Heart left ventricle (tissue), 16 donors: ENCODE measurements around the gene TRRAP. TPM values are rescaled to one million over a fixed set of nuclear protein-coding genes. Genes with fewer than 3 reads are reported as not detected.
A peak's percentile ranks its signal among the peaks of the same experiment; 100 is the strongest.

Source experiments
- ATAC-seq, 4 donors: fragments of 200-7000 bp; cut with Tn5 transposase; one replicate each; pipeline ENCODE4 v1.9.1; 2020 to 2022; ENCODE audit warnings: moderate library complexity in 4 of 4, mild to moderate bottlenecking in 3 of 4, moderate number of reproducible peaks in 1 of 4
- DNase-seq, 5 donors: peaks; one replicate each; pipeline ENCODE4 v3.0.0-alpha.2; 2020
- H3K27ac ChIP-seq, 12 donors: fragments of 200-600 bp; sonication (generic) in 4 of 12; one replicate each; pipeline versions ENCODE4 v1.5.0 to v1.8.0; 2016 to 2022; ENCODE audit warnings: mild to moderate bottlenecking in 2 of 12
- H3K27me3 ChIP-seq, 9 donors: fragments of 200-600 bp; sonication (generic) in 2 of 9; one replicate each; pipeline versions ENCODE4 v1.5.1 to v1.8.0; 2016 to 2022; ENCODE audit warnings: mild to moderate bottlenecking in 3 of 9
- H3K36me3 ChIP-seq, 9 donors: fragments of 200-600 bp; sonication (generic) in 2 of 9; one replicate each; pipeline versions ENCODE4 v1.5.0 to v1.8.0; 2018 to 2022; ENCODE audit warnings: mild to moderate bottlenecking in 2 of 9
- H3K4me1 ChIP-seq, 12 donors: fragments of 200-600 bp; sonication (generic) in 4 of 12; one replicate each; pipeline versions ENCODE4 v1.5.0 to v1.8.0; 2016 to 2022; ENCODE audit warnings: mild to moderate bottlenecking in 3 of 12
- H3K4me3 ChIP-seq, 12 donors: fragments of 200-600 bp; sonication (generic) in 4 of 12; one replicate each; pipeline versions ENCODE4 v1.5.0 to v1.8.0; 2017 to 2022; ENCODE audit warnings: mild to moderate bottlenecking in 9 of 12, moderate library complexity in 4 of 12
- H3K9me3 ChIP-seq, 12 donors: fragments of 200-600 bp; sonication (generic) in 4 of 12; one replicate each; pipeline versions ENCODE4 v1.5.0 to v1.8.0; 2016 to 2022; ENCODE audit warnings: mild to moderate bottlenecking in 1 of 12
- POLR2A ChIP-seq, 2 donors: fragments of 450-650 bp; IDR thresholded peaks; one replicate each; pipeline ENCODE4 v1.6.1; 2017; ENCODE audit warnings: antibody characterized with exemption in 2 of 2, mild to moderate bottlenecking in 2 of 2, moderate library complexity in 2 of 2
- WGBS, 4 donors: extraction: QIAGEN DNeasy Blood & Tissue Kit in 2 of 4; methylation state at CpG; one replicate each; pipeline versions ENCODE4 v1.1.5 to v1.1.7; 2013 to 2018; 5-methylcytosine and 5-hydroxymethylcytosine counted together
- intact Hi-C, 10 donors: fragments of 100-400 bp; cut with DNase I; formaldehyde crosslinking; loops; one replicate each; pipeline versions ENCODE4 v1.11.1 to v1.14.2; 2022
- polyA plus RNA-seq, 2 donors: library from polyadenylated mRNA; stranded (reverse); fragments of 200-250 nt; gene quantifications; one replicate each; pipeline ENCODE4 v1.2.3, GENCODE V29; 2013
- total RNA-seq, 9 donors: library from RNA; depleted of rRNA in 2 of 9; stranded (reverse); fragments of >200 nt in 2 of 9; fragmentation: NEBNext Ultra II Directional in 3 of 9; extraction: Animal tissue kit (Norgen Biotek cat#: 25700) in 3 of 9; gene quantifications; one replicate each; pipeline versions ENCODE4 v1.1.0 to v1.2.4, GENCODE V29; 2016 to 2023
- TF ChIP-seq, protein P1 (sequence below), 12 donors: fragments of 200-600 bp; sonication (generic) in 4 of 12; IDR thresholded peaks; one replicate each; pipeline versions ENCODE4 v1.5.0 to v1.8.0; 2018 to 2022; ENCODE audit warnings: antibody characterized with exemption in 12 of 12, mild to moderate bottlenecking in 5 of 12
- donor health status: ischemic (EF 13 %, LVEDD 7.1; RV severe dilation, severe dysfunction).
- donor health status: healthy with polysubstance abuse.
- donor health status: DM: no; HTN: yes; CAD: no.
- donor health status: DM: no; HTN: no; CAD: no.
- donor health status: ischemic (EF 25% LVEDD 6.9; RV normal size, moderate dysfunction).
- donor health status: ischemic (EF 25% LVEDD 5.7; RV mildly dilated, moderate dysfunction).
- donor health status: healthy.
- donor health status: DM: yes; HTN: yes; CAD: no.
- donor health status: ischemic (EF 35%, LVEDD 5.7; RV mildly dilated, moderate dysfunction).
- donor health status: nonischemic (EF 11% LVEDD 7.7; RV severe dilation, severe dysfunction).
- donor health status: DM: yes; HTN: yes; CAD: no.
- donor health status: PGD.
- donor health status: ischemic (EF 29% LVEDD 5.4; RV normal size, mild dysfunction).
- donor health status: nonischemic (EF 23%, LVEDD 6.1; RV moderate dilation, normal function).

Gene TRRAP
- total and polyA plus RNA-seq, 11 donors, result 9.2 to 29.6 (median 21.6) TPM

GRCh38 chr7:99037327-99037940 lies 159.1 kb downstream of the TRRAP start:
- Histone ChIP-seq H3K36me3 (peaks cover 0 to 100% (median 98%) of the 10 kb centered on the region in 9 donors), H3K4me3 (no peak overlapping the region), H3K9me3 (no peaks in the 10 kb centered on the region), H3K27ac (peak overlapping the region in 1 of 12 donors; percentile 19), H3K27me3 (no peaks in the 10 kb centered on the region), H3K4me1 (peaks cover 0 to 29% (median 4%) of the 10 kb centered on the region in 12 donors)
- ATAC-seq, result no peak
- intact Hi-C loops, result loop anchor here in 1 of 10 donors (10.0 kb wide), 1 partner anchor 377 kb away; no protein-coding TSS in a partner anchor
- no peak for DNase-seq
- TF ChIP-seq POLR2A (IDR thresholded peaks at IDR 0.05), result no peak
- TF ChIP-seq, protein P1, sequence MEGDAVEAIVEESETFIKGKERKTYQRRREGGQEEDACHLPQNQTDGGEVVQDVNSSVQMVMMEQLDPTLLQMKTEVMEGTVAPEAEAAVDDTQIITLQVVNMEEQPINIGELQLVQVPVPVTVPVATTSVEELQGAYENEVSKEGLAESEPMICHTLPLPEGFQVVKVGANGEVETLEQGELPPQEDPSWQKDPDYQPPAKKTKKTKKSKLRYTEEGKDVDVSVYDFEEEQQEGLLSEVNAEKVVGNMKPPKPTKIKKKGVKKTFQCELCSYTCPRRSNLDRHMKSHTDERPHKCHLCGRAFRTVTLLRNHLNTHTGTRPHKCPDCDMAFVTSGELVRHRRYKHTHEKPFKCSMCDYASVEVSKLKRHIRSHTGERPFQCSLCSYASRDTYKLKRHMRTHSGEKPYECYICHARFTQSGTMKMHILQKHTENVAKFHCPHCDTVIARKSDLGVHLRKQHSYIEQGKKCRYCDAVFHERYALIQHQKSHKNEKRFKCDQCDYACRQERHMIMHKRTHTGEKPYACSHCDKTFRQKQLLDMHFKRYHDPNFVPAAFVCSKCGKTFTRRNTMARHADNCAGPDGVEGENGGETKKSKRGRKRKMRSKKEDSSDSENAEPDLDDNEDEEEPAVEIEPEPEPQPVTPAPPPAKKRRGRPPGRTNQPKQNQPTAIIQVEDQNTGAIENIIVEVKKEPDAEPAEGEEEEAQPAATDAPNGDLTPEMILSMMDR (IDR thresholded peaks at IDR 0.05), result no peak
- WGBS, 4 donors, result 96 to 97% (median 97%) methylated on average over 16 of the region's 16 CpGs

- intact Hi-C loops, result loop anchor here in 1 of 10 donors (10.0 kb wide), 1 partner anchor 377 kb away; no protein-coding TSS in a partner anchor
- Histone ChIP-seq H3K36me3 (peaks cover 0 to 100% (median 93%) of the 10 kb centered on the region in 9 donors), H3K4me1 (peaks cover 0 to 34% (median 4%) of the 10 kb centered on the region in 12 donors), H3K27ac (no peak overlapping the region), H3K4me3 (no peak overlapping the region), H3K9me3 (no peaks in the 10 kb centered on the region), H3K27me3 (no peaks in the 10 kb centered on the region)
- DNase-seq (no peak), ATAC-seq (no peak)
- TF ChIP-seq, protein P1 (IDR thresholded peaks at IDR 0.05), result no peak
- TF ChIP-seq POLR2A (IDR thresholded peaks at IDR 0.05), result no peak
- WGBS, 4 donors, result 93 to 96% (median 95%) methylated on average over 22 to 25 of the region's 25 CpGs
Observed at GRCh38 chr7:99038086-99038855, 159.9 kb downstream of the TRRAP start.

DNA sequence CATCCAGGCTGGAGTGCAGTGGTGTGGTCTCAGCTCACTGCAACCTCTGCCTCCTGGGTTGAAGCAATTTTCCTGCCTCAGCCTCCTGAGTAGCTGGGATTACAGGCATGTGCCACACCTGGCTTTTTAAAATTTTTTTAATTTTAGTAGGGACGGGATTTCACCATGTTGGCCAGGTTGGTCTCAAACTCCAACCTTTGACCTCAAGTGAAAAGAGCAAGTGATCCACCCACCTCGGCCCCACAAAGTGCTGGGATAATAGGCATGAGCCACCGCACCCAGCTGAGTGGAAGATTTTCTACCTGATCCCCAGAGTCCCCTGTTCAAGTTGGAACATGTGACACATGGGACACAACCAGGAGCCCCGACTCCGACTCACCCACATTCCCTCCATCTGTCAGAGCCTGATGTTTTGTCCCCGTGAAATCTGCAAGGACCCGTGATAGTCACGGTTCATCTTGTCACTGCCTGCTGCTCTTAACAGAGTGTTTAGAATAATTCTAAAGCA lies 161.1 kb downstream of the TRRAP start:
- ATAC-seq (no peak), DNase-seq (no peak)
- intact Hi-C loops, result loop anchor here in 1 of 10 donors (10.0 kb wide), 1 partner anchor 375 kb away; no protein-coding TSS in a partner anchor
- H3K27ac ChIP-seq, result no peak overlapping the region
- no peaks in the 10 kb centered on the region for H3K27me3 ChIP-seq
- no peak for TF ChIP-seq POLR2A (IDR thresholded peaks at IDR 0.05)
- TF ChIP-seq, protein P1 (IDR thresholded peaks at IDR 0.05), result no peak
- 87 to 93% (median 92%) methylated on average over 8 of the region's 8 CpGs for WGBS, 4 donors
- H3K4me3 ChIP-seq, result no peak overlapping the region
- H3K4me1 ChIP-seq, result peaks cover 0 to 34% (median 4%) of the 10 kb centered on the region in 12 donors
- H3K36me3 ChIP-seq, result peaks cover 0 to 100% (median 93%) of the 10 kb centered on the region in 9 donors
- no peaks in the 10 kb centered on the region for H3K9me3 ChIP-seq
